GM15510 (cell line): ENCODE results near the gene ATP8B1.

Experiments used
- POLR2A ChIP-seq: IDR thresholded peaks from 3 replicates; pipeline ENCODE4 v1.6.1; 2011; ENCODE audit warnings: borderline replicate concordance; ENCODE audit not compliant: insufficient read length; ENCODE audit errors: extremely low read depth

Gene ATP8B1

GRCh38 chr18:57804557-57804956, 1.4 kb upstream of the ATP8B1 start:
- TF ChIP-seq POLR2A, result no peak

GRCh38 chr18:57802213-57803102, 657 bp downstream of the ATP8B1 start:
- no peak for TF ChIP-seq POLR2A

GRCh38 chr18:57801761-57802212, 1.3 kb downstream of the ATP8B1 start:
- TF ChIP-seq POLR2A, result no peak

- TF ChIP-seq POLR2A, result no peak
These were observed 1.8 kb downstream of the ATP8B1 start for GRCh38 chr18:57801325-57801724.

- TF ChIP-seq POLR2A, result no peak
These were observed 4.3 kb downstream of the ATP8B1 start for GRCh38 chr18:57798713-57799373.

GRCh38 chr18:57797209-57797651, 5.9 kb downstream of the ATP8B1 start:
- TF ChIP-seq POLR2A, result no peak

GRCh38 chr18:57794951-57795728, 8.0 kb downstream of the ATP8B1 start:
- TF ChIP-seq POLR2A, result no peak

GRCh38 chr18:57793302-57793986, 9.7 kb downstream of the ATP8B1 start:
- TF ChIP-seq POLR2A, result no peak

GRCh38 chr18:57792631-57793301, 10.3 kb downstream of the ATP8B1 start:
- no peak for TF ChIP-seq POLR2A

- TF ChIP-seq POLR2A, result no peak
These were observed 11.2 kb downstream of the ATP8B1 start for GRCh38 chr18:57791911-57792310.

- TF ChIP-seq POLR2A, result no peak
These were observed 11.9 kb downstream of the ATP8B1 start for GRCh38 chr18:57791192-57791591.

GRCh38 chr18:57790316-57790715, 12.8 kb downstream of the ATP8B1 start:
- TF ChIP-seq POLR2A, result no peak

- TF ChIP-seq POLR2A, result no peak
These were observed 13.4 kb downstream of the ATP8B1 start for GRCh38 chr18:57789759-57790158.

- TF ChIP-seq POLR2A, result no peak
These were observed 14.0 kb downstream of the ATP8B1 start for GRCh38 chr18:57789090-57789489.
